Panc1 (cell line): ENCODE data around the gene IKZF4. TPM values are rescaled to one million over a fixed set of nuclear protein-coding genes. Genes with fewer than 3 reads are reported as not detected.
A peak's percentile ranks its signal among the peaks of the same experiment; 100 is the strongest.
"Not testable (repeated sequence)": the region's sequence is repeated elsewhere in the genome, so short reads cannot be mapped to it uniquely, and the experiment has no call there.

Experiments
- ATAC-seq: fragments of 200-7000 bp; cut with Tn5 transposase; 2 replicates; pipeline ENCODE4 v1.9.1; 2020; ENCODE audit warnings: mild to moderate bottlenecking, moderate library complexity
- BruUV-seq: library from RNA; stranded (reverse); fragments of 400-500 nt; replicated peaks from 2 replicates; lab custom pipeline; 2021; lab: Mats Ljungman, UMichigan
- CTCF ChIA-PET: fragments of 300-600 bp; sonication (Branson Sonifier 250); formaldehyde crosslinking; loops from one replicate; lab custom pipeline; 2022; ENCODE audit warnings: antibody characterized with exemption; lab: Charles Lee
- POLR2A ChIA-PET: fragments of 300-600 bp; sonication (Branson Sonifier 250); formaldehyde crosslinking; loops from one replicate; lab custom pipeline; 2022; ENCODE audit warnings: antibody characterized with exemption; lab: Charles Lee
- DNase-seq: peaks from one replicate; pipeline ENCODE4 v3.0.0-alpha.2; 2010; ENCODE audit warnings: low read depth, low spot score
- H3K27ac ChIP-seq: 2 replicates; pipeline ENCODE4 v1.5.1; 2011; ENCODE audit warnings: mild to moderate bottlenecking, low read length, inconsistent platforms
- H3K27me3 ChIP-seq: fragments of 200-500 bp; sonication (Bioruptor generic); 2 replicates; pipeline ENCODE4 v1.6.0; 2014; ENCODE audit warnings: low read length, inconsistent platforms; ENCODE audit not compliant: control insufficient read depth, insufficient read depth
- H3K36me3 ChIP-seq: fragments of 200-500 bp; sonication (Bioruptor generic); 2 replicates; pipeline ENCODE4 v1.5.1; 2014; ENCODE audit warnings: inconsistent platforms, mild to moderate bottlenecking, low read length, moderate library complexity; ENCODE audit not compliant: control insufficient read depth, insufficient read depth
- H3K4me1 ChIP-seq: 2 replicates; pipeline ENCODE4 v1.5.1; 2011; ENCODE audit warnings: inconsistent platforms, mild to moderate bottlenecking, low read length, moderate library complexity; ENCODE audit not compliant: control insufficient read depth, insufficient read depth
- H3K4me3 ChIP-seq, 2 experiments: 2 replicates each; pipeline ENCODE4 v1.5.1; 2011 to 2012; ENCODE audit warnings: low read depth in 2 of 2, low read length in 2 of 2, mild to moderate bottlenecking in 2 of 2, inconsistent platforms in 1 of 2, moderate library complexity in 1 of 2
- H3K9me3 ChIP-seq: fragments of 200-500 bp; sonication (Bioruptor generic); 2 replicates; pipeline ENCODE4 v1.5.1; 2014; ENCODE audit warnings: low read depth, mild to moderate bottlenecking, inconsistent platforms, low read length, moderate library complexity; ENCODE audit not compliant: control insufficient read depth, insufficient read depth
- POLR2AphosphoS5 ChIP-seq: IDR thresholded peaks from 2 replicates; pipeline ENCODE4 v1.6.1; 2012; ENCODE audit warnings: mild to moderate bottlenecking, low read depth, low read length, moderate library complexity
- SIN3A ChIP-seq: IDR thresholded peaks from 2 replicates; pipeline ENCODE4 v1.6.1; 2012; ENCODE audit warnings: low read depth, mild to moderate bottlenecking, low read length, moderate library complexity, borderline replicate concordance; ENCODE audit not compliant: insufficient read depth
- TCF7L2 ChIP-seq: IDR thresholded peaks from 2 replicates; pipeline ENCODE4 v1.6.1; 2011; ENCODE audit warnings: mild to moderate bottlenecking, low read depth, low read length, inconsistent platforms
- in situ Hi-C: cut with HindIII; loops from 2 replicates; pipeline ENCODE4 v1.10.0; 2016; ENCODE audit warnings: low sequenced_read_pairs, low pct_unique_long_range_greater_than_20kb
- intact Hi-C: fragments of 100-400 bp; cut with micrococcal nuclease; formaldehyde crosslinking; loops from one replicate; pipeline ENCODE4 v1.10.0; 2022; ENCODE audit not compliant: unreplicated experiment
- total RNA-seq: library from RNA; stranded (reverse); gene quantifications from one replicate; pipeline ENCODE4 v1.2.1, GENCODE V29; 2021; ENCODE audit not compliant: unreplicated experiment
- TF ChIP-seq, protein P1 (sequence below): fragments of 450-650 bp; IDR thresholded peaks from 2 replicates; pipeline ENCODE4 v1.5.1; 2017; ENCODE audit warnings: mild to moderate bottlenecking
- TF ChIP-seq, protein P2 (sequence below), 2 experiments: IDR thresholded peaks; 2 replicates each; pipeline ENCODE4 v1.6.1; 2011 to 2012; ENCODE audit warnings: low read depth in 2 of 2, control low read depth in 1 of 2, low read length in 1 of 2, mild to moderate bottlenecking in 1 of 2, moderate library complexity in 1 of 2; ENCODE audit not compliant: insufficient read depth in 1 of 2

Gene IKZF4
- total RNA-seq, 1 experiment from 2014 or later: 6.9 TPM

DNA sequence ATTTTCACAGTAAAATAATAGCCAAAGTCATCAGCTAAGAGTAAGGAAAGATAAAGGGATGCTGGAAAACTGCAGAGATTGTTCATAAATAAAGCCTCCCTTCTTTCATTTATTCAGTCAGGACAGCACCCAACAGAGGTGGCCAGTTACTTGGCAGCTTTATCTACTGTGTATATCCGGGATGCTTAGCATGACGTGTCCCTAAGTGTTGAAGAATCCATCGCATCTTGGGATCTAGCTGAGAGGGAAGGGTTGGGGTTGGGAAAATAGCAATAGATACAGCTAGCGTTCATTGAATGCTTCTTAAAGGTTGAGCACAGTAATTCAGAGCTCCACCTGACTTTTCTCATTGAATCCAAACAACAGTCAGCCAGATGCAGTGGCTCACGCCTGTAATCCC, 53.6 kb downstream of the IKZF4 start:
- POLR2A ChIA-PET: interaction anchor here (0.6 kb wide), 1 partner anchor 43 kb away, joined by 7 read pairs; no protein-coding TSS in a partner anchor
- Histone ChIP-seq H3K9me3 (no peaks in the 10 kb centered on the region), H3K36me3 (no peaks in the 10 kb centered on the region), H3K4me1 (peaks cover 6% of the 10 kb centered on the region), H3K27ac (no peak overlapping the region), H3K4me3 (no peak overlapping the region), H3K27me3 (no peaks in the 10 kb centered on the region)
- ATAC-seq (no peak), DNase-seq (no peak)
- CTCF ChIA-PET: interaction anchor here (0.7 kb wide), 1 partner anchor 68 kb away, joined by 4 read pairs; no protein-coding TSS in a partner anchor
- intact Hi-C loops: no loop called here
- in situ Hi-C loops: no loop called here
- BruUV-seq: no TSS peak
- no peak for TF ChIP-seq TCF7L2
- TF ChIP-seq, protein P1, sequence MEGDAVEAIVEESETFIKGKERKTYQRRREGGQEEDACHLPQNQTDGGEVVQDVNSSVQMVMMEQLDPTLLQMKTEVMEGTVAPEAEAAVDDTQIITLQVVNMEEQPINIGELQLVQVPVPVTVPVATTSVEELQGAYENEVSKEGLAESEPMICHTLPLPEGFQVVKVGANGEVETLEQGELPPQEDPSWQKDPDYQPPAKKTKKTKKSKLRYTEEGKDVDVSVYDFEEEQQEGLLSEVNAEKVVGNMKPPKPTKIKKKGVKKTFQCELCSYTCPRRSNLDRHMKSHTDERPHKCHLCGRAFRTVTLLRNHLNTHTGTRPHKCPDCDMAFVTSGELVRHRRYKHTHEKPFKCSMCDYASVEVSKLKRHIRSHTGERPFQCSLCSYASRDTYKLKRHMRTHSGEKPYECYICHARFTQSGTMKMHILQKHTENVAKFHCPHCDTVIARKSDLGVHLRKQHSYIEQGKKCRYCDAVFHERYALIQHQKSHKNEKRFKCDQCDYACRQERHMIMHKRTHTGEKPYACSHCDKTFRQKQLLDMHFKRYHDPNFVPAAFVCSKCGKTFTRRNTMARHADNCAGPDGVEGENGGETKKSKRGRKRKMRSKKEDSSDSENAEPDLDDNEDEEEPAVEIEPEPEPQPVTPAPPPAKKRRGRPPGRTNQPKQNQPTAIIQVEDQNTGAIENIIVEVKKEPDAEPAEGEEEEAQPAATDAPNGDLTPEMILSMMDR: no peak
- no peak for TF ChIP-seq POLR2AphosphoS5
- TF ChIP-seq SIN3A: no peak
- TF ChIP-seq, protein P2, sequence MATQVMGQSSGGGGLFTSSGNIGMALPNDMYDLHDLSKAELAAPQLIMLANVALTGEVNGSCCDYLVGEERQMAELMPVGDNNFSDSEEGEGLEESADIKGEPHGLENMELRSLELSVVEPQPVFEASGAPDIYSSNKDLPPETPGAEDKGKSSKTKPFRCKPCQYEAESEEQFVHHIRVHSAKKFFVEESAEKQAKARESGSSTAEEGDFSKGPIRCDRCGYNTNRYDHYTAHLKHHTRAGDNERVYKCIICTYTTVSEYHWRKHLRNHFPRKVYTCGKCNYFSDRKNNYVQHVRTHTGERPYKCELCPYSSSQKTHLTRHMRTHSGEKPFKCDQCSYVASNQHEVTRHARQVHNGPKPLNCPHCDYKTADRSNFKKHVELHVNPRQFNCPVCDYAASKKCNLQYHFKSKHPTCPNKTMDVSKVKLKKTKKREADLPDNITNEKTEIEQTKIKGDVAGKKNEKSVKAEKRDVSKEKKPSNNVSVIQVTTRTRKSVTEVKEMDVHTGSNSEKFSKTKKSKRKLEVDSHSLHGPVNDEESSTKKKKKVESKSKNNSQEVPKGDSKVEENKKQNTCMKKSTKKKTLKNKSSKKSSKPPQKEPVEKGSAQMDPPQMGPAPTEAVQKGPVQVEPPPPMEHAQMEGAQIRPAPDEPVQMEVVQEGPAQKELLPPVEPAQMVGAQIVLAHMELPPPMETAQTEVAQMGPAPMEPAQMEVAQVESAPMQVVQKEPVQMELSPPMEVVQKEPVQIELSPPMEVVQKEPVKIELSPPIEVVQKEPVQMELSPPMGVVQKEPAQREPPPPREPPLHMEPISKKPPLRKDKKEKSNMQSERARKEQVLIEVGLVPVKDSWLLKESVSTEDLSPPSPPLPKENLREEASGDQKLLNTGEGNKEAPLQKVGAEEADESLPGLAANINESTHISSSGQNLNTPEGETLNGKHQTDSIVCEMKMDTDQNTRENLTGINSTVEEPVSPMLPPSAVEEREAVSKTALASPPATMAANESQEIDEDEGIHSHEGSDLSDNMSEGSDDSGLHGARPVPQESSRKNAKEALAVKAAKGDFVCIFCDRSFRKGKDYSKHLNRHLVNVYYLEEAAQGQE (IDR thresholded peaks at IDR 0.05; ENCODE audit: insufficient read depth in 1 of 2, low read depth in 2 of 2, low read length in 1 of 2): no peak

DNA sequence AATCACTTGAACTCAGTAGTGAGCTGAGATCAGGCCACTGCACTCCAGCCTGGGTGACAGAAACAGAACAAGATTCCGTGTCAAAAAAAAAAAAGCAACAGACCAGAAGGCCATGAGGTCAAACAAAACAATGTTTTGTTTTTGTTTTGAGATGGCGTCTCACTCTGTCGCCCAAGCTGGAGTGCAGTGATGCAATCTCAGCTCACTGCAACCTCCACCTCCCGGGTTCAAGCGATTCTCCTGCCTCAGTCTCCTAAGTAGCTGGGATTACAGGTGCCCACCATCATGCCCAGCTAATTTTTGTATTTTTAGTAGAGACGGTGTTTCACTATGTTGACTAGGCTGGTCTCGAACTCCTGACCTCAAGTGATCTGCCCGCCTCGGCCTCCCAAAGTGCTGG, 57.1 kb downstream of the IKZF4 start:
- POLR2A ChIA-PET, H3K36me3 ChIP-seq, H3K9me3 ChIP-seq, intact Hi-C loops, BruUV-seq, DNase-seq, ATAC-seq, H3K4me1 ChIP-seq, H3K27ac ChIP-seq, CTCF ChIA-PET, H3K27me3 ChIP-seq, H3K4me3 ChIP-seq, in situ Hi-C loops: not testable (repeated sequence)

DNA sequence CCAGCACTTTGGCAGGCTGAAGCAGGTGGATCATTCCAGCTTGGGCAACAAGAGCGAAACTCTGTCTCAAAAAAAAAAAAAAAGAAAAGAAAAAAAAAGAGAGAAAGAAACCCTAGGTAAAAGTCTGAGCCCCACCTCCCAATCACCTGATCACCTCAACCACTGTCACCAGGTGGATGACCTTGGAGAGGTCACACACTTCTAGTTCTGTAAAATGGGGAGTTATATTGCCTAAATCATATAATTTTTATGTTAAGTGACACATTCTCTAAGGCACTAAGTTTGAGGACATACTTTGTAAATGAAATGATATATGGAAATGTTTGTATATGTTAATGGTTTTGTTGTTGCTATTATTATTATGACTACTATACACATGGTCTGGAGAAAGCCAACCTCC, 57.6 kb downstream of the IKZF4 start:
- TF ChIP-seq, protein P1: no peak
- TF ChIP-seq SIN3A (no peak), POLR2AphosphoS5 (no peak), TCF7L2 (no peak)
- TF ChIP-seq, protein P2 (IDR thresholded peaks at IDR 0.05; ENCODE audit: insufficient read depth in 1 of 2, low read depth in 2 of 2, low read length in 1 of 2): no peak
- ATAC-seq (no peak), DNase-seq (no peak)
- intact Hi-C loops (no loop called here), in situ Hi-C loops (no loop called here)
- BruUV-seq: no TSS peak
- H3K4me3 ChIP-seq: peak overlapping the region; percentile 58 to 84
- ChIA-PET POLR2A (no interaction called here), CTCF (no interaction called here)
- H3K27me3 ChIP-seq: no peaks in the 10 kb centered on the region
- no peaks in the 10 kb centered on the region for H3K9me3 ChIP-seq
- no peaks in the 10 kb centered on the region; the same call in 1 of the 2 replicates for H3K36me3 ChIP-seq
- peak overlapping the region; percentile 82 for H3K27ac ChIP-seq
- H3K4me1 ChIP-seq: peaks cover 6% of the 10 kb centered on the region
